AG10803 (cell line): ENCODE data around the gene SMAD7.

Experiments used
- DNase-seq: peaks from one replicate; pipeline ENCODE4 v3.0.0; 2010; ENCODE audit warnings: low read depth
- H3K4me3 ChIP-seq: 2 replicates; pipeline ENCODE4 v1.5.1; 2011; ENCODE audit warnings: mild to moderate bottlenecking, low read length, control low read depth
- CTCF ChIP-seq: conservative IDR thresholded peaks from 2 replicates; pipeline ENCODE4 v1.5.1; 2011; ENCODE audit warnings: mild to moderate bottlenecking, low read length, control low read depth, inconsistent platforms

Gene SMAD7

GRCh38 chr18:48963586-48964470 lies 13.1 kb upstream of the SMAD7 start:
- no peak overlapping the region for H3K4me3 ChIP-seq
- TF ChIP-seq CTCF, result no peak
- peak; percentile 69 for DNase-seq

DNA sequence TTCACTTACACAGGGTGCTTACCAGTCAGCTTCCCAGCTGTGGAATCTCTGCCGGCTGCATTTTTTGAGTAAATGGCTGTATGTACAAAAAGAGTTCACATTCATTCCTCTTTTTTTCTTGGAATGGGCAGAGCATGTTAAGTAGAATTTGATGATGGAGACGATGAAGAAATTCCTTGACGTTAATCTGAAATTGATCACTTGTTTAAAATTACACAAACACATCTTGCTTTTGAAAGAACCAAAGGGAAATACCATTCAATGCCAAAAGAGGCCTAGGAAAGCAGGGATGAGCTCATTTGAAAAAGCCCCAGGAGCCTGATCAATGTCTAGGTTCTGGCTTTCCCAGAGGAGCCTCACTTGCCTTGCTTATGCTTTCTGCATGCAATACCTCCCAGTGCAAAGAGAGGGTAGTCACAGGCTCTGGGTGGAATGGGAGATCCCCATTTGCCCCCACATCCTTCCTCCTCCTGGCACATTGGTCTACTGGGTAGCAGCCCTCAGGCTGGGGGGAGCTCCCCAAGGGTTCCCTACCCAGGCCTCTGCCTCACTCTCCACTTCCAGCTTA lies 12.3 kb upstream of the SMAD7 start:
- no peak overlapping the region for H3K4me3 ChIP-seq
- DNase-seq, result peak; percentile 87
- TF ChIP-seq CTCF, result peak; percentile 39

DNA sequence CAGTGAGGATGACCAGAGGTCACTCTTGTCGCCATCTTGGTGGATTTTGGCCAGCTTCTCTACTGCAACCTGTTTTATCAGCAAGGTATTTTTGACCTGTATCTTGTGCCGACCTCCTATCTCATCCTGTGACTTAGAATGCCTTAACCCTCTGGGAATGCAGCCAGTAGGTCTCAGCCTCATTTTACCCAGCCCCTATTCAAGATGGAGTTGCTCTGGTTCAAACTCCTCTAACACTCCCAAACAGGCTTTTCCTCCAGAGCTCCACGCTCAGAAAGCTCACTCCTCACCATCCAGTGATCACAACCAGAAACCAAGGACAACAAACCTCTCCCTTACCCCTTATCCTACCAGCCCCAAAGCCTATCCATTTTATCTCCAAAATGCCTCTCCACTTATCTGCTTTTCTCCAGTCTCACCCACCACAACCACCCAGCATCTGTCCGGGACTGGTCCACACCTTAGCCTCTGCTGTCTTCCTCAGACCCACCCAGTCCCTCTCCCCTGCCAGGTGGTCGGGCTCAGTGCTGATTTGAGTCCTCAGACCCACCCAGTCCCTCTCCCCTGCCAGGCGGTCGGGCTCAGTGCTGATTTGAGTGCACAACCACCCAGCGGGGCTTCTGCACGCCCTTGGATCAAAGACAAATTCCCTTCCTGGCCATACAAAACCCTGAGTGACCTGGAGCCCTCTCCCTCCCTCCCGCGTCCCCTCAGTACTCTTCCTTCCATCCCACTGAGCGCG lies 11.7 kb upstream of the SMAD7 start:
- DNase-seq, result no peak
- TF ChIP-seq CTCF, result no peak
- no peak overlapping the region for H3K4me3 ChIP-seq

DNA sequence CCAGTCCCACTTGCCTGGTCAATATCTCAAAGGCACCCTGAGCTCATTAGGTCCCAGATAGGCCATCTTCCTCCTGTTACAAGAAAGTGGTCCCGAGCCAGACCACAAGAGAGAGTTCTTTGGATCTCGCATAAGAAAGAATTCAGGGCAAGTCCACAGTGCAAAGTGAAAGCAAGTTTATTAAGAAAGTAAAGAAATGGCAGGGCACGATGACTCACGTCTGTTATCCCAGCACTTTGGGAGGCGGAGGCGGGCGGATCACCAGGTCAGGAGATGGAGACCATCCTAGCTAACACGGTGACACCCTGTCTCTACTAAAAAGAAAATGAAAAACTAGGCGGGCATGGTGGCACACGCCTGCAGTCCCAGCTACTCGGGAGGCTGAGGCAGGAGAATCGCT lies 10.8 kb upstream of the SMAD7 start:
- no peak for TF ChIP-seq CTCF
- no peak for DNase-seq
- H3K4me3 ChIP-seq, result no peak overlapping the region

DNA sequence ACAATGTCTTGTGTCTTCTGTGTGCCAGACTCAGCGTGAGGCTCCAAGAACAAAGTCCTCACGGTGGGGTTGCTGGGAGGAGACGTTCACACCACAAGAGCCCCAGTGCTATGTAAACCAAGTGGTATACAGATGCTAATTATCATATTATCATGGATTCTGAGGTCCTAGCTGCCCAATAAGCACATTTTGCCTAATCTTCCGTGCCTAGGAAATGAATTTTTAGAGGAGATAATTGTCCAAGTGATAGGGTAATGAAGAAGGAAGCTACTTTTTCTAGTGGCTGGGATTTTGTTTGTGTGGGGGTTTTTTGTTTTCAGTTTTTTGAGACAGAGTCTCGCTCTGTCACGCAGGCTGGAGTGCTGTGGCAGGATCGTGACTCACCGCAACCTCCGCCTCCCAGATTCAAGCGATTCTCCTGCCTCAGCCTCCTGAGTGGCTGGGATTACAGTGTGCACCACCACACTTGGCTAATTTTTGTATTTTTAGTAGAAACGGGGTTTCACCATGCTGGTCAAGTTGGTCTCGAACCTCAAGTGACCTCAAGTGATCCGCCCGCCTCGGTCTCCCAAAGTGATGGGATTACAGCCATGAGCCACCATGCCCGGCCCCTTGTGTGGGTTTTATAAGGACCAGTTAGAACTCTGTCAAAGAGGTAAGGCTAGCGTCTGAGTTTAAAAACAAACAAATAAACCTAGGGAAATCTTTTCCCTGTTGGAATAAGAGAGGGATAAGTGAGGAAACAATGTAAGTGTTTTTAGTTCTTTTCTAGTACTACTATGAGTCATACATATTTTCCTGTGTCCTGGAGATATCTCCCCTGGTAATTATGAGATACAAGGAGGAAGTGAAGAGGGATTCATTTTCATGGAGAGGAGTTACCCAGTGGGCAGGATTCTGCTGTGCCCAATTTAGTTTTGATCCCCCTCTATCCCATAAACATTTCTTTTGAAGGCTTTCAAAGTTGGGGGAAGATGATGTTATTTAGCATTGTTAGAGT lies 9.5 kb upstream of the SMAD7 start:
- peak; percentile 56 for DNase-seq

More for the DNA sequence above, 9.5 kb upstream of the SMAD7 start:
- no peak overlapping the region for H3K4me3 ChIP-seq
- no peak for TF ChIP-seq CTCF
